Astrocyte of the spinal cord (primary cell): Measurements from ENCODE around the gene CNOT6.
A peak's percentile ranks its signal among the peaks of the same experiment; 100 is the strongest.

Experiments
- DNase-seq: peaks from one replicate; pipeline ENCODE4 v3.0.0; 2011; ENCODE audit warnings: low read depth, low spot score
- H3K4me3 ChIP-seq: 2 replicates; pipeline ENCODE4 v1.5.1; 2011; ENCODE audit warnings: low read depth, mild to moderate bottlenecking, low read length, moderate library complexity
- CTCF ChIP-seq: IDR thresholded peaks from 2 replicates; pipeline ENCODE4 v1.5.1; 2012; ENCODE audit warnings: low read depth, mild to moderate bottlenecking, low read length, inconsistent platforms
- in situ Hi-C: cut with HindIII; loops from 2 replicates; pipeline ENCODE4 v1.10.0; 2017; ENCODE audit warnings: low sequenced_read_pairs

The CNOT6 gene

GRCh38 chr5:180540050-180540694 is 46.0 kb downstream of the CNOT6 start:
- TF ChIP-seq CTCF, result no peak
- in situ Hi-C loops, result no loop called here
- no peak for DNase-seq
- no peak overlapping the region for H3K4me3 ChIP-seq

GRCh38 chr5:180541710-180542109 is 47.5 kb downstream of the CNOT6 start:
- H3K4me3 ChIP-seq, result no peak overlapping the region
- DNase-seq, result no peak
- in situ Hi-C loops, result no loop called here
- TF ChIP-seq CTCF, result no peak

- no peak overlapping the region for H3K4me3 ChIP-seq
- no peak for TF ChIP-seq CTCF
- DNase-seq, result no peak
- in situ Hi-C loops, result no loop called here
Measured at GRCh38 chr5:180545248-180545647, 51.1 kb downstream of the CNOT6 start.

GRCh38 chr5:180548563-180548962 is 54.4 kb downstream of the CNOT6 start:
- in situ Hi-C loops, result no loop called here
- TF ChIP-seq CTCF, result no peak
- DNase-seq, result no peak
- no peak overlapping the region for H3K4me3 ChIP-seq

- no peak for TF ChIP-seq CTCF
- H3K4me3 ChIP-seq, result no peak overlapping the region
- in situ Hi-C loops, result no loop called here
- DNase-seq, result no peak
Measured at GRCh38 chr5:180553530-180553929, 59.4 kb downstream of the CNOT6 start.

GRCh38 chr5:180555168-180555921 is 61.2 kb downstream of the CNOT6 start:
- peak; percentile 51 for DNase-seq
- no peak overlapping the region for H3K4me3 ChIP-seq
- TF ChIP-seq CTCF, result no peak
- in situ Hi-C loops, result no loop called here
